Measurements from ENCODE around the gene DBX1.
A peak's percentile ranks its signal among the peaks of the same experiment; 100 is the strongest.

DNA sequence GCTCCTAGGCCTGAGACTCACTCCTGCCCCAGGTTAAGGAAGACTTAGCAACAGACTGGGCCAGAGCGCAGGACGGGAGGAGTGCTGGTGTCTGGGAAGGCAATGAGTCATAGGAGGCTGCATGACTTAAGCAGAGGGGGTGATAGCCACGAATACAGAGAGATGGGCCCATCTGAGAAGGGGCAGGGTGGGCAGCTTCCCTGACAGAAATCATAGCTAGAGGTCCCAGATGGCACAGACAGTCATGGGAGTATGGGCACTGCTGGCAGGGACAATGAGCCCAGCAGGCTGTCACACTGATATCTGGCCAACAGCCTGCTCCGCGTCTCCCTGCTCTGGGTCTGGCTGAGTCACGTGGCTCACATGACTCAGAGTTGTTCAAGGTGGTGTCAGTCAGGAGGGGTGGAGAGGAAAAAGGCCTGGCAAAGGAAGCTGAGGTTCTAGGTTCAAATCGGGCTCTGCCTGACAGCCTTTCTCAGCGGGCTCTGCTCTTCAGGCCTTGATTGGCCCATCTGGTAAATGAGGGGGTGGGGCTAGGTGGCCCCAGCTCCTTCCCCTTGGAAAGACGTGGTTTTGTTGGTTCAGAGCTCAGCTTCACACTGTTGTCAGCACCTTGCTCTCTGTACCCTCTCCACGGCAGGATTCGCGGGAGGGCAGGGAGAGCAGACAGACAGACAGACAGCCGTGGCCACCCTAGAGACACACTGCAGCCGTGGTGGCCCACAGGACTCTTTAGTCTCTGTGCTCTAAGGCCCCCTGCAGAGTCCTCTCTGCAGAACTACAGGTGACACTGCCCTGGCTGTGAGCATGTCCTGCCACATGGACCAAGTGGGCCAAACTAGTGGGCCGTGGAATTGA is 47.8 kb downstream of the DBX1 start:
- TF ChIP-seq, protein P1, sequence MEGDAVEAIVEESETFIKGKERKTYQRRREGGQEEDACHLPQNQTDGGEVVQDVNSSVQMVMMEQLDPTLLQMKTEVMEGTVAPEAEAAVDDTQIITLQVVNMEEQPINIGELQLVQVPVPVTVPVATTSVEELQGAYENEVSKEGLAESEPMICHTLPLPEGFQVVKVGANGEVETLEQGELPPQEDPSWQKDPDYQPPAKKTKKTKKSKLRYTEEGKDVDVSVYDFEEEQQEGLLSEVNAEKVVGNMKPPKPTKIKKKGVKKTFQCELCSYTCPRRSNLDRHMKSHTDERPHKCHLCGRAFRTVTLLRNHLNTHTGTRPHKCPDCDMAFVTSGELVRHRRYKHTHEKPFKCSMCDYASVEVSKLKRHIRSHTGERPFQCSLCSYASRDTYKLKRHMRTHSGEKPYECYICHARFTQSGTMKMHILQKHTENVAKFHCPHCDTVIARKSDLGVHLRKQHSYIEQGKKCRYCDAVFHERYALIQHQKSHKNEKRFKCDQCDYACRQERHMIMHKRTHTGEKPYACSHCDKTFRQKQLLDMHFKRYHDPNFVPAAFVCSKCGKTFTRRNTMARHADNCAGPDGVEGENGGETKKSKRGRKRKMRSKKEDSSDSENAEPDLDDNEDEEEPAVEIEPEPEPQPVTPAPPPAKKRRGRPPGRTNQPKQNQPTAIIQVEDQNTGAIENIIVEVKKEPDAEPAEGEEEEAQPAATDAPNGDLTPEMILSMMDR (IDR thresholded peaks at IDR 0.05), result no peak
- TF ChIP-seq POLR2A (IDR thresholded peaks at IDR 0.05), result peak in 1 of 2 donors; percentile 39

Data from thyroid gland (tissue), 4 donors.